ENCODE data around the gene TMX4.
A peak's percentile ranks its signal among the peaks of the same experiment; 100 is the strongest.

Gene TMX4, protein sequence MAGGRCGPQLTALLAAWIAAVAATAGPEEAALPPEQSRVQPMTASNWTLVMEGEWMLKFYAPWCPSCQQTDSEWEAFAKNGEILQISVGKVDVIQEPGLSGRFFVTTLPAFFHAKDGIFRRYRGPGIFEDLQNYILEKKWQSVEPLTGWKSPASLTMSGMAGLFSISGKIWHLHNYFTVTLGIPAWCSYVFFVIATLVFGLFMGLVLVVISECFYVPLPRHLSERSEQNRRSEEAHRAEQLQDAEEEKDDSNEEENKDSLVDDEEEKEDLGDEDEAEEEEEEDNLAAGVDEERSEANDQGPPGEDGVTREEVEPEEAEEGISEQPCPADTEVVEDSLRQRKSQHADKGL

DNA sequence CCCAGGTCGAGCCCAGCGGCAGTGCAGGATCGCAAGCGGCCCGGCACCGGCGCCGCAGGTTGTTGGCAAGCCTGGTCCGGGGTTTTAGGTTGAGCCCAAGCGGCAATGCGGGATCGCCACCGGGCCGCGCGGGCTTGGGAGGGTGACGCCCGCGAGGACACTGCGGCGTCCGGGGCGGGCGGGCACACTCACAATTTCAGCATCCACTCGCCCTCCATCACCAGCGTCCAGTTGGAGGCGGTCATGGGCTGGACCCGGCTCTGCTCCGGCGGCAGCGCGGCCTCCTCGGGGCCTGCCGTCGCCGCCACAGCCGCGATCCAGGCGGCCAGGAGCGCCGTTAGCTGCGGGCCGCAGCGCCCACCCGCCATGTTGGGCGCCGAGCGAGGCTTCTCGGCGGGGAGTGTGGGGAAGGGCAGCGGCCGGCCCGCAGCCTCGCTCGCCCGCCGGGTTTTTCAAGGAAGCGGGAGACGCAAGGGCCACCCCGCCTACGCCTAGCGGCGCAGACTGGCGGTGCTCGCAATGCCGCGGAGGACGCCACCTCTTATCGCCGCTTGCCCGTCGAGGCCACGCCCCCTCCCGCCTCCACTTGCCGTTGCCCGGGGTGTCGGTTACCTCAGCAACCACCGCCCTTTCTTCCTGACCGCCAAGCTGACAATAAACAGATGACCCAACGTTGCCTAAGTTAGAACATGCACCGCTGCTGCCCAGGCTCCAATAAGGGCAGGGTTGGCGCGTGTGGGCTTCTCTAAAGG, at the start of gene TMX4:
Gene TMX4 (minus strand): TSS at position 516 of the 752 bp plus-strand sequence. CDS start 148 bp downstream, at position 368.
- peak; percentile 27 for TF ChIP-seq GATA1 (IDR thresholded peaks at IDR 0.05; ENCODE audit: low read depth, low read length)
- TF ChIP-seq POLR2A (IDR thresholded peaks at IDR 0.05; ENCODE audit: low read length): peak; percentile 97
- DNase-seq: peak; percentile 98

DNA sequence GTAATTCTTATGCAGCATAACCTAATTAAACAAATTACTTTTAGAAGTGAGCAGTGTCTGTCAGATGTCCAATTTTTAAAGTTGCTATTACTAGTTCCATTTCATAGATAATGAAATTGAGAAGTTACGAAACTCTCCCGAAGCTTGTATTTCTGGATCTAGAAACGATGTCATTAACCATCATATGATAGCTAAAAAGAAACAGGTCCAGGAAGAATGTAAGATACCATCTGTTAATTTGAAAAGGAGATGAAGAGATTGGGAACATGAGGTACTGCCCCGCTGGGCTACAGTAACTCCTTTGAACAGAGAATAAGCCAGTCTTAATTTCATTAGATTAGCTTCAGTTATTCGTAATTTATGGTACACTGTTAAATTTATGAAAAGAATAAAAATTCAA, 47.5 kb upstream of the TMX4 start:
- DNase-seq: no peak
- TF ChIP-seq GATA1 (IDR thresholded peaks at IDR 0.05; ENCODE audit: low read depth, low read length): no peak
- TF ChIP-seq POLR2A (IDR thresholded peaks at IDR 0.05; ENCODE audit: low read length): no peak

DNA sequence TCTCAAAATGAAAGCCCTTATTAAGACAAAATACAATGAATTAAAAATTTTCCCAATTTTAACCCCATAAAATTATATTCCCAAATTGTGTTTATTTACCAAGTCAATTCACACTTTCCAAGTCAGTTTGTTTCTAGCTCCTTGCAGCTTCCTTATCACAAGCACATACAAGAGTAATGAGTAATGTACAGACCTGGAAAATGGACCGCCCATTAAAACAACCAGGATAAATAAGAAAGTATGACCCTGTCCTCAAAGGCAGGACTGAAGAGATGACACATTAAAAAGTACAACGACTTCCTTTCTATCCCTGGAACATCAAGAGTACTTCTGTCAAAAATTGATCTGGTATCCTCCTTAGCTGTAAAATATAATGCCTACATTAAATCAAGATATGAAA, 47.1 kb upstream of the TMX4 start:
- no peak for TF ChIP-seq POLR2A (IDR thresholded peaks at IDR 0.05; ENCODE audit: low read length)
- no peak for TF ChIP-seq GATA1 (IDR thresholded peaks at IDR 0.05; ENCODE audit: low read depth, low read length)

GRCh38 chr20:8065691-8066090, 46.1 kb upstream of the TMX4 start:
- no peak for TF ChIP-seq POLR2A (IDR thresholded peaks at IDR 0.05; ENCODE audit: low read length)
- no peak for TF ChIP-seq GATA1 (IDR thresholded peaks at IDR 0.05; ENCODE audit: low read depth, low read length)
- DNase-seq: no peak

More for the DNA sequence above, 47.1 kb upstream of the TMX4 start:
- DNase-seq: no peak

DNA sequence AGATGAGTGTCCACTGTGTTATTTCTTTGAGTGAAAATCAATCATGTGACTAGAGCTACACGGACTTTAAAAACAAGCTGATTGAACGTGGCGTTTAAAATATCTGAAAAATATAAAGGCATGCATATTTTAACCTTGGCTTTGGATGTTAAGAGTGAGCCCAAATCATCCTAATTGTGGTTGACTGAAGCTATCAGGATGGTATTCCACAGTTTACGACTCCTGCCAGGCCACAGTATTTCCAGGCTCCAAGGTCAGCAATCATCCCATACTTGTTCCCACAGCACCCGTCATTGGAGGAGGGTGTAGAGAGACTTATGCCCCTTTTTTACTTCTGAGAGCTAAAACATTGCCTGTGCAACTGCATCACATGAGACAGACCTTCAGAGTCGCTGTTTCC, 43.2 kb upstream of the TMX4 start:
- no peak for TF ChIP-seq POLR2A (IDR thresholded peaks at IDR 0.05; ENCODE audit: low read length)
- TF ChIP-seq GATA1 (IDR thresholded peaks at IDR 0.05; ENCODE audit: low read depth, low read length): no peak
- DNase-seq: no peak

DNA sequence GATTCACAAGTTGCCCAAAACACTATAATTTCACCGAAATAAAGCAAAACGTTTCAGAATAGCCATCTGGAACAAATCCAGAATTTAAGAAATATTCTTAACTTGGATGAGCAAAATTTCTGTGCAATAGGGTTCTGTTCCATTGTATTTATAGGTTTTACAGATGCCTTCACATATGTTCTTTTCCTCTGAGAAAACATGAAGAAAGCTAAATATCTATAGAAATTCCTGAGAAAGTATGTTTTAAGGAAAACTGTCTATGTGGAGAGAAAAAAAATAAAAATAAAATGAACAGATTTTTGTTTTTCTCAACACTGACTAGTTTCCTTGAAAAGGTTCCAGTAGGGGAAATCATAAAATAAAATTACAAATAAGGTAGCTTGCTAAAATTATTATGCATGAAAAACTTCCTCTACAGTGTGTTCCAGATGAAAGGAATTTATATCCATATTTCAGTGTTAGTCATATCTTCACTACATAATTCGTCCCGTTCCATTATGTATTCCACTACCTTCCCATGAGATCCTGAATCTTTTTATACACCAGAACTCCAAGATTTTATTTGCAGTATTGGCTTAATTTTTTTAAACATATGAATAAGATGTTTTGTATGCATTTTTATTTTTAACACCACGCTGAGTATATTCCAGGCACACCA, 42.4 kb upstream of the TMX4 start:
- TF ChIP-seq POLR2A (IDR thresholded peaks at IDR 0.05; ENCODE audit: low read length) (no peak), GATA1 (IDR thresholded peaks at IDR 0.05; ENCODE audit: low read depth, low read length) (no peak)
- no peak for DNase-seq

GRCh38 chr20:8060977-8061376, 41.4 kb upstream of the TMX4 start:
- DNase-seq: no peak
- TF ChIP-seq GATA1 (IDR thresholded peaks at IDR 0.05; ENCODE audit: low read depth, low read length) (no peak), POLR2A (IDR thresholded peaks at IDR 0.05; ENCODE audit: low read length) (no peak)

- no peak for TF ChIP-seq GATA1 (IDR thresholded peaks at IDR 0.05; ENCODE audit: low read depth, low read length)
- no peak for TF ChIP-seq POLR2A (IDR thresholded peaks at IDR 0.05; ENCODE audit: low read length)
- no peak for DNase-seq
Observed at GRCh38 chr20:8057871-8058270, 38.3 kb upstream of the TMX4 start.

- TF ChIP-seq POLR2A (IDR thresholded peaks at IDR 0.05; ENCODE audit: low read length) (no peak), GATA1 (IDR thresholded peaks at IDR 0.05; ENCODE audit: low read depth, low read length) (no peak)
- DNase-seq: no peak
Observed at GRCh38 chr20:8055096-8055495, 35.5 kb upstream of the TMX4 start.

GRCh38 chr20:8050157-8050837, 30.7 kb upstream of the TMX4 start:
- no peak for DNase-seq

DNA sequence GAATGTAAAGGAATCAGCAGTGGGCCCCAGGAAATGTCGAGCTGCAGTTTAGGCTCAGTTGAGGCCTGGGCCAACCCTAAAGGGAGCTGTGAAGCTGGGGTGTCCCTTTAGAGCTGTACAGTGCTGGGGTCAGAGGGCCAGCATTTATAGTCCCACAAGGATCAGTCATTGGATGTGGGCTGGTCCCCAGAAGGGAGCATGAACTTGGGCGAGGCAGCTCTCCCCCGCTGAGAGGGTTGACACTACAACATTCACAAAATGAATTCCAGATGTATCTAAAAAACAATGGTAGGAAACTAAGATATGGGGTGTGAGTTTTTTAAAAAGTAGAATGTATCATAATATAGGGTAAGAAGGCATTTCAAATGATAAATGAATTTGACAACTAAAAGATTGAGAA, 29.7 kb upstream of the TMX4 start:
- TF ChIP-seq POLR2A (IDR thresholded peaks at IDR 0.05; ENCODE audit: low read length) (no peak), GATA1 (IDR thresholded peaks at IDR 0.05; ENCODE audit: low read depth, low read length) (no peak)
- no peak for DNase-seq

More at GRCh38 chr20:8050157-8050837, 30.7 kb upstream of the TMX4 start:
- TF ChIP-seq POLR2A (IDR thresholded peaks at IDR 0.05; ENCODE audit: low read length): no peak
- no peak for TF ChIP-seq GATA1 (IDR thresholded peaks at IDR 0.05; ENCODE audit: low read depth, low read length)

- TF ChIP-seq GATA1 (IDR thresholded peaks at IDR 0.05; ENCODE audit: low read depth, low read length) (no peak), POLR2A (IDR thresholded peaks at IDR 0.05; ENCODE audit: low read length) (no peak)
- DNase-seq: no peak
Observed at GRCh38 chr20:8045946-8046345, 26.4 kb upstream of the TMX4 start.

GRCh38 chr20:8043687-8044282, 24.2 kb upstream of the TMX4 start:
- peak; percentile 50 to 72 for DNase-seq
- TF ChIP-seq GATA1 (IDR thresholded peaks at IDR 0.05; ENCODE audit: low read depth, low read length) (no peak), POLR2A (IDR thresholded peaks at IDR 0.05; ENCODE audit: low read length) (no peak)

Data from erythroblast (primary cell).